Measurements from ENCODE around the gene MYH7B. TPM values are rescaled to one million over a fixed set of nuclear protein-coding genes. Genes with fewer than 3 reads are reported as not detected.

Gene MYH7B
- total RNA-seq, 1 experiment from 2014 or later = 0.74 TPM

- Histone ChIP-seq H3K9me3 (ENCODE audit: control insufficient read depth in 1 of 2, insufficient read depth in 1 of 2, low read depth in 1 of 2, low read length in 2 of 2) (no peaks in the 10 kb centered on the region), H3K36me3 (ENCODE audit: control insufficient read depth in 1 of 2, insufficient read depth in 2 of 2, low read length in 2 of 2) (peaks cover 14 to 24% of the 10 kb centered on the region in 2 experiments; a peak in 3 of 4 replicates), H3K27ac (ENCODE audit: low read depth, low read length) (no peak overlapping the region), H3K4me2 (ENCODE audit: low read length) (no peak overlapping the region), H3K4me3 (replicated peaks in 1 of 2; ENCODE audit: low read depth in 1 of 2, low read length in 2 of 2) (no peak overlapping the region), H3K27me3 (ENCODE audit: insufficient read depth, low read length) (no peaks in the 10 kb centered on the region), H2AFZ (ENCODE audit: low read depth, low read length, poor library complexity, severe bottlenecking) (no peak overlapping the region), H4K20me1 (ENCODE audit: insufficient read depth) (no peaks in the 10 kb centered on the region), H3K9me2 (ENCODE audit: insufficient read depth) (no peaks in the 10 kb centered on the region), H3K79me2 (ENCODE audit: insufficient read depth, low read length) (peaks cover 15% of the 10 kb centered on the region), H3K9ac (ENCODE audit: low read length) (no peak overlapping the region), H3K4me1 (ENCODE audit: control insufficient read depth in 1 of 2, insufficient read depth in 2 of 2, low read length in 2 of 2) (peaks cover 7 to 18% of the 10 kb centered on the region in 2 experiments)
- ChIA-PET POLR2A (no interaction called here), RAD21 (ENCODE audit: low non-redundant PET in 1 of 2, low total read pairs in 2 of 2, uncharacterized antibody in 2 of 2, unreplicated experiment in 2 of 2) (no interaction called here), CTCF (no interaction called here)
- TF ChIP-seq FOSL1 (IDR thresholded peaks at IDR 0.05; ENCODE audit: low read depth) = no peak
- no peak for TF ChIP-seq EGR1 (IDR thresholded peaks at IDR 0.05; ENCODE audit: low read depth)
- TF ChIP-seq ZFX (IDR thresholded peaks at IDR 0.05) = no peak
- TF ChIP-seq CEBPB (IDR thresholded peaks at IDR 0.05; ENCODE audit: low read depth) = no peak
- TF ChIP-seq CTCF (IDR thresholded peaks at IDR 0.05 in 2 of 3, conservative IDR thresholded peaks at IDR 0.05 in 1 of 3; ENCODE audit: borderline replicate concordance in 1 of 3, insufficient read depth in 1 of 3, low read depth in 2 of 3, low read length in 2 of 3) = no peak
- TF ChIP-seq SRF (IDR thresholded peaks at IDR 0.05; ENCODE audit: low read depth) = no peak
- no peak for TF ChIP-seq EZH2 (IDR thresholded peaks at IDR 0.05)
- no peak for ATAC-seq
- no TSS peak for BruUV-seq (replicated peaks)
- DNase-seq (ENCODE audit: low read depth, low spot score) = no peak
- intact Hi-C loops (cut with micrococcal nuclease) = no loop called here
Observed at GRCh38 chr20:34951652-34952051, 4.0 kb upstream of the MYH7B start.

- intact Hi-C loops (cut with micrococcal nuclease) = no loop called here
- no peak overlapping the region for H3K27ac ChIP-seq (ENCODE audit: low read depth, low read length)
- BruUV-seq (replicated peaks) = no TSS peak
- H2AFZ ChIP-seq (ENCODE audit: low read depth, low read length, poor library complexity, severe bottlenecking) = no peak overlapping the region
- CTCF ChIA-PET = no interaction called here
- ATAC-seq (no peak), DNase-seq (ENCODE audit: low read depth, low spot score) (no peak)
- H4K20me1 ChIP-seq (ENCODE audit: insufficient read depth) = no peaks in the 10 kb centered on the region
- peaks cover 11 to 24% of the 10 kb centered on the region in 2 experiments; a peak in 3 of 4 replicates for H3K36me3 ChIP-seq (ENCODE audit: control insufficient read depth in 1 of 2, insufficient read depth in 2 of 2, low read length in 2 of 2)
- H3K4me2 ChIP-seq (ENCODE audit: low read length) = no peak overlapping the region
- RAD21 ChIA-PET (ENCODE audit: low non-redundant PET in 1 of 2, low total read pairs in 2 of 2, uncharacterized antibody in 2 of 2, unreplicated experiment in 2 of 2) = no interaction called here
- H3K4me1 ChIP-seq (ENCODE audit: control insufficient read depth in 1 of 2, insufficient read depth in 2 of 2, low read length in 2 of 2) = peaks cover 7 to 18% of the 10 kb centered on the region in 2 experiments
- no peaks in the 10 kb centered on the region for H3K9me3 ChIP-seq (ENCODE audit: control insufficient read depth in 1 of 2, insufficient read depth in 1 of 2, low read depth in 1 of 2, low read length in 2 of 2)
- no peaks in the 10 kb centered on the region for H3K9me2 ChIP-seq (ENCODE audit: insufficient read depth)
- H3K27me3 ChIP-seq (ENCODE audit: insufficient read depth, low read length) = no peaks in the 10 kb centered on the region
- H3K4me3 ChIP-seq (replicated peaks in 1 of 2; ENCODE audit: low read depth in 1 of 2, low read length in 2 of 2) = no peak overlapping the region
- no peak overlapping the region for H3K9ac ChIP-seq (ENCODE audit: low read length)
- TF ChIP-seq ATF3 (IDR thresholded peaks at IDR 0.05) = no peak
- TF ChIP-seq TCF7L2 (IDR thresholded peaks at IDR 0.05; ENCODE audit: borderline replicate concordance, extremely low read depth, insufficient read depth, insufficient read length) = no peak
- no peak for TF ChIP-seq SP1 (IDR thresholded peaks at IDR 0.05; ENCODE audit: low read depth)
- no peak for TF ChIP-seq SIN3A (IDR thresholded peaks at IDR 0.05; ENCODE audit: low read depth)
- TF ChIP-seq FOSL1 (IDR thresholded peaks at IDR 0.05; ENCODE audit: low read depth) = no peak
- no peak for TF ChIP-seq SRF (IDR thresholded peaks at IDR 0.05; ENCODE audit: low read depth)
- no peak for TF ChIP-seq MAX (IDR thresholded peaks at IDR 0.05)
- TF ChIP-seq ZNF274 (IDR thresholded peaks at IDR 0.05; ENCODE audit: low read depth, low read length) = no peak
- TF ChIP-seq EZH2 (IDR thresholded peaks at IDR 0.05) = no peak
- TF ChIP-seq CTCF (IDR thresholded peaks at IDR 0.05 in 2 of 3, conservative IDR thresholded peaks at IDR 0.05 in 1 of 3; ENCODE audit: borderline replicate concordance in 1 of 3, insufficient read depth in 1 of 3, low read depth in 2 of 3, low read length in 2 of 3) = no peak
- TF ChIP-seq RAD21 (IDR thresholded peaks at IDR 0.05; ENCODE audit: low read depth) = no peak
- no peak for TF ChIP-seq CBX3 (IDR thresholded peaks at IDR 0.05; ENCODE audit: low read depth)
- no peak for TF ChIP-seq EZH2phosphoT487 (IDR thresholded peaks at IDR 0.05; ENCODE audit: borderline replicate concordance)
- H3K79me2 ChIP-seq (ENCODE audit: insufficient read depth, low read length) = peaks cover 15% of the 10 kb centered on the region
- POLR2A ChIA-PET = interaction anchor here (0.8 kb wide), 1 partner anchor 9 kb away, joined by 3 read pairs; no protein-coding TSS in a partner anchor
Observed at GRCh38 chr20:34952671-34953070, 3.0 kb upstream of the MYH7B start.
